Dendritic cell treated with granulocyte-macrophage colony-stimulating factor and Interleukin-4, amounts not matched to agents 40 ng/mL and 50 ng/mL, for 4 days (primary cell): ENCODE data around the gene CPHXL2.

Source experiments
- H3K27ac Mint-ChIP-seq: one replicate; pipeline ENCODE4 v1.8.0; 2022; ENCODE audit warnings: mild to moderate bottlenecking, mixed read lengths
- H3K27me3 Mint-ChIP-seq: one replicate; pipeline ENCODE4 v1.8.0; 2022; ENCODE audit warnings: mild to moderate bottlenecking, mixed read lengths
- H3K36me3 Mint-ChIP-seq: one replicate; pipeline ENCODE4 v1.8.0; 2022; ENCODE audit warnings: low read depth, mixed read lengths
- H3K4me1 Mint-ChIP-seq: one replicate; pipeline ENCODE4 v1.8.0; 2022; ENCODE audit warnings: low read depth, mixed read lengths
- H3K4me3 Mint-ChIP-seq: one replicate; pipeline ENCODE4 v1.8.0; 2022; ENCODE audit warnings: mild to moderate bottlenecking, moderate library complexity, mixed read lengths
- H3K9me3 Mint-ChIP-seq: one replicate; pipeline ENCODE4 v1.8.0; 2022; ENCODE audit warnings: mixed read lengths
- intact Hi-C: fragments of 100-400 bp; cut with micrococcal nuclease; formaldehyde crosslinking; loops from one replicate; pipeline ENCODE4 v1.15.0; 2022

The CPHXL2 gene

GRCh38 chr16:75676909-75677308, at the start of gene CPHXL2:
TSS of gene CPHXL2 (minus strand) at chr16:75677009. CDS start at chr16:75676999, 10 bp downstream.
- Mint-ChIP-seq H3K27me3 (no peaks in the 10 kb centered on the region), H3K36me3 (no peaks in the 10 kb centered on the region), H3K4me3 (no peak within 1 kb of the TSS), H3K4me1 (peaks cover 8% of the 10 kb centered on the region), H3K27ac (no peak within 1 kb of the TSS), H3K9me3 (no peaks in the 10 kb centered on the region)
- intact Hi-C loops, result no loop called here

GRCh38 chr16:75726390-75726789, 49.6 kb upstream of the CPHXL2 start, which contains the start of gene CPHXL:
TSS of gene CPHXL (minus strand) at chr16:75726490. CDS start at chr16:75726442, 48 bp downstream.
- Mint-ChIP-seq H3K4me3 (no peak within 1 kb of the TSS), H3K4me1 (no peaks in the 10 kb centered on the region), H3K27ac (no peak within 1 kb of the TSS), H3K27me3 (no peaks in the 10 kb centered on the region), H3K9me3 (peaks cover 6% of the 10 kb centered on the region), H3K36me3 (no peaks in the 10 kb centered on the region)
- intact Hi-C loops, result no loop called here

- Mint-ChIP-seq H3K27me3 (no peaks in the 10 kb centered on the region), H3K9me3 (peaks cover 36% of the 10 kb centered on the region), H3K4me3 (no peak overlapping the region), H3K4me1 (no peaks in the 10 kb centered on the region), H3K27ac (no peak overlapping the region), H3K36me3 (no peaks in the 10 kb centered on the region)
- intact Hi-C loops, result no loop called here
These were observed 41.6 kb upstream of the CPHXL2 start for GRCh38 chr16:75718452-75718851.

GRCh38 chr16:75714661-75715060, 37.9 kb upstream of the CPHXL2 start:
- Mint-ChIP-seq H3K27ac (no peak overlapping the region), H3K4me1 (no peaks in the 10 kb centered on the region), H3K27me3 (no peaks in the 10 kb centered on the region), H3K36me3 (no peaks in the 10 kb centered on the region), H3K4me3 (no peak overlapping the region), H3K9me3 (peaks cover 37% of the 10 kb centered on the region)
- intact Hi-C loops, result no loop called here

- H3K4me3 Mint-ChIP-seq, result no peak overlapping the region
- H3K27ac Mint-ChIP-seq, result no peak overlapping the region
- intact Hi-C loops, result no loop called here
- H3K9me3 Mint-ChIP-seq, result peaks cover 24% of the 10 kb centered on the region
- H3K27me3 Mint-ChIP-seq, result no peaks in the 10 kb centered on the region
- no peaks in the 10 kb centered on the region for H3K36me3 Mint-ChIP-seq
- no peaks in the 10 kb centered on the region for H3K4me1 Mint-ChIP-seq
These were observed 33.5 kb upstream of the CPHXL2 start for GRCh38 chr16:75710344-75710743.

- Mint-ChIP-seq H3K4me3 (no peak overlapping the region), H3K27me3 (no peaks in the 10 kb centered on the region), H3K27ac (no peak overlapping the region), H3K4me1 (no peaks in the 10 kb centered on the region), H3K36me3 (no peaks in the 10 kb centered on the region), H3K9me3 (no peaks in the 10 kb centered on the region)
- intact Hi-C loops, result no loop called here
These were observed 26.5 kb upstream of the CPHXL2 start for GRCh38 chr16:75703306-75703705.

- H3K27ac Mint-ChIP-seq, result no peak overlapping the region
- H3K36me3 Mint-ChIP-seq, result no peaks in the 10 kb centered on the region
- H3K27me3 Mint-ChIP-seq, result no peaks in the 10 kb centered on the region
- H3K4me3 Mint-ChIP-seq, result no peak overlapping the region
- no peaks in the 10 kb centered on the region for H3K4me1 Mint-ChIP-seq
- intact Hi-C loops, result no loop called here
- no peaks in the 10 kb centered on the region for H3K9me3 Mint-ChIP-seq
These were observed 25.4 kb upstream of the CPHXL2 start for GRCh38 chr16:75702242-75702641.

- Mint-ChIP-seq H3K9me3 (no peaks in the 10 kb centered on the region), H3K27ac (no peak within 1 kb of the TSS), H3K4me3 (no peak within 1 kb of the TSS), H3K36me3 (no peaks in the 10 kb centered on the region), H3K4me1 (no peaks in the 10 kb centered on the region), H3K27me3 (no peaks in the 10 kb centered on the region)
- intact Hi-C loops, result no loop called here
These were observed 24.6 kb upstream of the CPHXL2 start, which contains the start of gene DUXB for GRCh38 chr16:75701361-75701760. TSS of gene DUXB (minus strand) at chr16:75701461. CDS start at chr16:75701418, 43 bp downstream.

GRCh38 chr16:75697571-75697970, 20.8 kb upstream of the CPHXL2 start:
- Mint-ChIP-seq H3K36me3 (no peaks in the 10 kb centered on the region), H3K4me3 (no peak overlapping the region), H3K27ac (no peak overlapping the region), H3K4me1 (no peaks in the 10 kb centered on the region), H3K9me3 (no peaks in the 10 kb centered on the region), H3K27me3 (no peaks in the 10 kb centered on the region)
- intact Hi-C loops, result no loop called here

- Mint-ChIP-seq H3K4me1 (no peaks in the 10 kb centered on the region), H3K36me3 (no peaks in the 10 kb centered on the region), H3K9me3 (no peaks in the 10 kb centered on the region), H3K27me3 (no peaks in the 10 kb centered on the region), H3K27ac (no peak overlapping the region), H3K4me3 (no peak overlapping the region)
- intact Hi-C loops, result no loop called here
These were observed 18.9 kb upstream of the CPHXL2 start for GRCh38 chr16:75695708-75696107.

GRCh38 chr16:75687361-75687760, 10.6 kb upstream of the CPHXL2 start:
- Mint-ChIP-seq H3K4me1 (no peaks in the 10 kb centered on the region), H3K27me3 (no peaks in the 10 kb centered on the region), H3K9me3 (peaks cover 26% of the 10 kb centered on the region), H3K27ac (no peak overlapping the region), H3K4me3 (no peak overlapping the region), H3K36me3 (no peaks in the 10 kb centered on the region)
- intact Hi-C loops, result no loop called here

- Mint-ChIP-seq H3K27me3 (no peaks in the 10 kb centered on the region), H3K36me3 (no peaks in the 10 kb centered on the region), H3K9me3 (peaks cover 27% of the 10 kb centered on the region), H3K4me1 (peaks cover 8% of the 10 kb centered on the region), H3K27ac (no peak overlapping the region), H3K4me3 (no peak overlapping the region)
- intact Hi-C loops, result no loop called here
These were observed 5.5 kb upstream of the CPHXL2 start for GRCh38 chr16:75682308-75682707.

GRCh38 chr16:75679366-75679765, 2.6 kb upstream of the CPHXL2 start:
- Mint-ChIP-seq H3K27ac (no peak overlapping the region), H3K36me3 (no peaks in the 10 kb centered on the region), H3K4me1 (peaks cover 8% of the 10 kb centered on the region), H3K27me3 (no peaks in the 10 kb centered on the region), H3K9me3 (peaks cover 22% of the 10 kb centered on the region), H3K4me3 (no peak overlapping the region)
- intact Hi-C loops, result no loop called here

- H3K36me3 Mint-ChIP-seq, result no peaks in the 10 kb centered on the region
- intact Hi-C loops, result no loop called here
- no peaks in the 10 kb centered on the region for H3K27me3 Mint-ChIP-seq
- H3K27ac Mint-ChIP-seq, result no peak overlapping the region
- no peaks in the 10 kb centered on the region for H3K9me3 Mint-ChIP-seq
- H3K4me3 Mint-ChIP-seq, result no peak overlapping the region
- no peaks in the 10 kb centered on the region for H3K4me1 Mint-ChIP-seq
These were observed 9.3 kb downstream of the CPHXL2 start for GRCh38 chr16:75667503-75667902.

- no peak overlapping the region for H3K4me3 Mint-ChIP-seq
These were observed 16.0 kb downstream of the CPHXL2 start for GRCh38 chr16:75660726-75661302.

More at GRCh38 chr16:75660726-75661302, 16.0 kb downstream of the CPHXL2 start:
- H3K9me3 Mint-ChIP-seq, result no peaks in the 10 kb centered on the region
- no peak overlapping the region for H3K27ac Mint-ChIP-seq
- intact Hi-C loops, result no loop called here
- H3K27me3 Mint-ChIP-seq, result no peaks in the 10 kb centered on the region
- no peaks in the 10 kb centered on the region for H3K4me1 Mint-ChIP-seq
- H3K36me3 Mint-ChIP-seq, result peaks cover 36% of the 10 kb centered on the region
